HG02884 (cell line): ENCODE results near the gene CCDC57.

Experiments used
- ATAC-seq: cut with Tn5 transposase; IDR thresholded peaks from one replicate; pipeline ENCODE4 v1.9.1; 2021; ENCODE audit warnings: mild to moderate bottlenecking, moderate library complexity; ENCODE audit not compliant: unreplicated experiment

Gene CCDC57

DNA sequence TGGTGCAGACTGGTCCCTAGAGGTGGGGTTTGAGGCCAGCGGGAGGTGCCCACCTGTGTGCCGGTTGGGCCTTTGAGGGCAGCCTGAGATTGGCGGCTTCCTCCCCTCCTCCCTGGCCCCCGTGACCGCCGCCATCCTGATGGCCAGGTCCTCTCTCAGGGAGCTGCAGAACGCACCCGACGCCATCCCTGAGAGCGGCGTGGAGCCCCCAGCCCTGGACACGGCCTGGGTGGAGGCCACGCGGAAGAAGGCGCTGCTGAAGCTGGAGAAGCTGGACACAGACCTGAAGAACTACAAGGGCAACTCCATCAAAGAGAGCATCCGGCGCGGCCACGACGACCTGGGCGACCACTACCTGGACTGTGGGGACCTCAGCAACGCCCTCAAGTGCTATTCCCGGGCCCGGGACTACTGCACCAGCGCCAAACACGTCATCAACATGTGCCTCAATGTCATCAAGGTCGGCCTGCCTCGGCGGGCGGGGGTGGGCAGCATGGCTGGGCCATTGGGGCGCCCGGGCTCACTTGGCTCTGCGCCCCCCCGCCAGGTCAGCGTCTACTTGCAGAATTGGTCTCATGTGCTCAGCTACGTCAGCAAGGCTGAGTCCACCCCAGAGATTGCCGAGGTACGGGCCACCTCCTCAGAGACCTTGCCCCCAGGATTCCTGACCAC, 158.2 kb downstream of the CCDC57 start:
- ATAC-seq: no peak

- no peak for ATAC-seq
These were observed 158.9 kb downstream of the CCDC57 start for GRCh38 chr17:82053556-82054263.

- no peak for ATAC-seq
These were observed 159.5 kb downstream of the CCDC57 start for GRCh38 chr17:82053130-82053529.

GRCh38 chr17:82052638-82053059, 160.0 kb downstream of the CCDC57 start:
- ATAC-seq: no peak

DNA sequence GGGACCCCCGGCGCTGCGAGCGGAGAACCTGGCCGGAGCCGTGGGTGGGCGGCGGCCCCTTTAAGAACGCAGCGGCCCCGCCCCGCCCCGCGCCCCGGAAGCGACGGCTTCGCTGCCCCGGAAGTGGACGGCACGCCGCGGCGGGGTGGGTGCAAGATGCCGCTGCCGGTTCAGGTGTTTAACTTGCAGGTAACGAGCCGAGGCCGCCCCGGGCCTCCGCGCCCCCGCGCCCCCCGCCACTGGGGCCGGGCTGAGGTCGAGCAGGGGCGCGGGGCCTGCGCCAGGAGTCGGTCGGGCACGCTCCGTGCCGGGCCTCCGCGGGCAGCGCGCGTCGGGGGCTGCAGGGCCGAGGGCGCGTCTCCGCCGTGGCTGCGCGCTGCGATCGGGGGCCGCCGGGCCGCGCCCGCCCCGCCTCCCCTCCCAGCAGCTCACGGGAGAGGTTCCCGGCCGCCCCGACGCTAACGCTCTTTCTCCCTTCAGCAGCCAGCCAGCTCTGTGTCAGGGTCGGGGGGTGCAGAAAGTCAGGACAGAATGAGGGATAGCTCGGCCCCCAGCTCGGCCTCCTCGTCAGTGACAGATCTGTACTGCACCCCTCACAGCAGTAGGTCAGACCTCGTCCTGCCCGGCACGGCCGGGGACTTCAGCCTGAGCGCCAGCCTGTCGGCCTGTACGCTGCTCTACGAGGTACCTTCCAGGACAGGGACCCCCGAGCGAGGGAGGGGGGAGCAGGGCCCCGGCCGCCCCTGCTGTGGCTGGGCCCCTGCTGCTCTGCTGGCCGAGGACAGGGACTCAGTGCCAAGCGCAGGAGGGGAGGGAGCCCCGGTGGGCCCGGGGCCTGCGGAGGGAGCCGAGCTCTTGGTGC, 160.6 kb downstream of the CCDC57 start, which contains the start of the genes GPS1 and RFNG:
Gene GPS1, plus strand, starts transcription at position 123 of the 862 bp plus-strand sequence. Its CDS starts 34 bp downstream, at position 157.
Gene RFNG, minus strand, starts transcription at position 36 of the 862 bp plus-strand sequence. CDS start 45 bp downstream, outside the sequence.
- ATAC-seq: no peak
